Left kidney (tissue), 2 donors: ENCODE data around the gene CCDC9B. TPM values are rescaled to one million over a fixed set of nuclear protein-coding genes. Genes with fewer than 3 reads are reported as not detected.

ENCODE experiments used
- DNase-seq: peaks from one replicate; pipeline ENCODE4 v3.0.0-alpha.2; 2013
- polyA plus RNA-seq: library from polyadenylated mRNA; unstranded; fragments of 120-200 nt; gene quantifications from one replicate; pipeline ENCODE4 v1.2.1, GENCODE V29; 2013; ENCODE audit not compliant: insufficient read length

The CCDC9B gene
- polyA plus RNA-seq, 1 donor = 6.3 TPM

- DNase-seq = no peak
Measured at GRCh38 chr15:40310001-40310959, 30.5 kb downstream of the CCDC9B start.

- DNase-seq = no peak
Measured at GRCh38 chr15:40309344-40309862, 31.3 kb downstream of the CCDC9B start.

GRCh38 chr15:40307421-40308211 is 33.1 kb downstream of the CCDC9B start, which contains the start of gene PLCB2:
Gene PLCB2 (minus strand): TSS chr15:40307935. CDS start chr15:40307672, 263 bp downstream.
- DNase-seq = no peak

- no peak for DNase-seq
Measured at GRCh38 chr15:40306908-40307307, 33.8 kb downstream of the CCDC9B start.

GRCh38 chr15:40306371-40306770 is 34.4 kb downstream of the CCDC9B start:
- no peak for DNase-seq

- no peak for DNase-seq
Measured at GRCh38 chr15:40305281-40305680, 35.5 kb downstream of the CCDC9B start.

GRCh38 chr15:40303576-40303975 is 37.2 kb downstream of the CCDC9B start:
- no peak for DNase-seq

GRCh38 chr15:40302981-40303380 is 37.8 kb downstream of the CCDC9B start:
- DNase-seq = no peak

GRCh38 chr15:40302288-40302886 is 38.4 kb downstream of the CCDC9B start:
- DNase-seq = no peak

GRCh38 chr15:40301467-40302179 is 39.1 kb downstream of the CCDC9B start:
- DNase-seq = no peak

- DNase-seq = no peak
Measured at GRCh38 chr15:40300771-40301170, 40.0 kb downstream of the CCDC9B start.

- no peak for DNase-seq
Measured at GRCh38 chr15:40300367-40300766, 40.4 kb downstream of the CCDC9B start.

GRCh38 chr15:40298216-40298935 is 42.4 kb downstream of the CCDC9B start:
- DNase-seq = no peak

- DNase-seq = no peak
Measured at GRCh38 chr15:40297356-40297755, 43.4 kb downstream of the CCDC9B start.

- no peak for DNase-seq
Measured at GRCh38 chr15:40296561-40297230, 44.0 kb downstream of the CCDC9B start.

- no peak for DNase-seq
Measured at GRCh38 chr15:40295877-40296560, 44.7 kb downstream of the CCDC9B start.

GRCh38 chr15:40295297-40295696 is 45.4 kb downstream of the CCDC9B start:
- DNase-seq = no peak

- no peak for DNase-seq
Measured at GRCh38 chr15:40293905-40294895, 46.5 kb downstream of the CCDC9B start.
